Measurements from ENCODE around the gene C1orf105.

Gene C1orf105

DNA sequence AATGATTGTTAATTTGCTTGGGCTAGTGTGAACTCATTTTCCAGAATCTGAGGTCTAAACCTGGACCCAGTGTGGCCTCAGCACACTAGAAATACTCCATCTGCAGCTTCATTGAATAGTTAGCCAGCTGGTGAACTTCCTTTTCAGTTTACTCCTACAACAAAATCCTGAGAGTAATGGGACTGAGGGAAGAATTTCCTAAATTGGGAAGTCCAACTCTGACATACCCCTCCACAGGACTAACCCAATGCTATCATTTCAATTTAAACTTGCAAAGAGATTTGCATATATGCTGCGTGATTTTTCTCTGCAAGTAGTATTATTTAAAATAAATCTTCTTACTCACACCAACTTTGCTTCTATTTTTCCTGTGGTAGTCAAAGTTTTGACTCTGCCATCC is 51.2 kb downstream of the C1orf105 start:
- Mint-ChIP-seq H3K27me3 (ENCODE audit: low read depth) (peaks cover 9% of the 10 kb centered on the region), H3K27ac (no peak overlapping the region), H3K36me3 (ENCODE audit: low read depth) (no peaks in the 10 kb centered on the region), H3K9me3 (no peaks in the 10 kb centered on the region), H3K4me3 (no peak overlapping the region), H3K4me1 (ENCODE audit: low read depth) (no peaks in the 10 kb centered on the region)

GRCh38 chr1:172472495-172472894 is 52.0 kb downstream of the C1orf105 start:
- H3K27ac Mint-ChIP-seq, result no peak overlapping the region
- H3K4me1 Mint-ChIP-seq (ENCODE audit: low read depth), result no peaks in the 10 kb centered on the region
- H3K9me3 Mint-ChIP-seq, result no peaks in the 10 kb centered on the region

GRCh38 chr1:172473302-172473701 is 52.8 kb downstream of the C1orf105 start:
- H3K27me3 Mint-ChIP-seq (ENCODE audit: low read depth), result peaks cover 9% of the 10 kb centered on the region
- H3K36me3 Mint-ChIP-seq (ENCODE audit: low read depth), result no peaks in the 10 kb centered on the region
- no peak overlapping the region for H3K4me3 Mint-ChIP-seq
- H3K27ac Mint-ChIP-seq, result no peak overlapping the region
- H3K9me3 Mint-ChIP-seq, result no peaks in the 10 kb centered on the region
- no peaks in the 10 kb centered on the region for H3K4me1 Mint-ChIP-seq (ENCODE audit: low read depth)

More at GRCh38 chr1:172472495-172472894, 52.0 kb downstream of the C1orf105 start:
- Mint-ChIP-seq H3K27me3 (ENCODE audit: low read depth) (peaks cover 9% of the 10 kb centered on the region), H3K4me3 (no peak overlapping the region), H3K36me3 (ENCODE audit: low read depth) (no peaks in the 10 kb centered on the region)

DNA sequence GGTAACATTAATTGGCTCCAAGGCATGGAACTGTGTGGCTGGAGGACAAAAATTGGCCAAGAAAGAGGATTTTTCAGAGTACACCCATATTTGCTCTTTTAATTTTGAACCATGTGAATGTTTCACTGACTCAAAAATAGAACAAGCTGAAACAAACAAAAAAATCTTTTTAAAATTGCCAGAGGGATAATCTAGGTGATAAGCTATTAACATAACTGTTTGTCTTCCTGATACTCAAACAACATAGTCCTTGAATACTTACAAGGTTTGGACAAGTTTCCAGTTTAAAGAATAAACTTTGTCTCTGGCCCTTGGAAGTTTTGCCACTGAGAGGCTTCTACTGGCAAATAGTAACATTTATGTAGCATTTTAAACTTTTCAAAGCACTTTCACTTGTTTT is 53.4 kb downstream of the C1orf105 start:
- Mint-ChIP-seq H3K36me3 (ENCODE audit: low read depth) (no peaks in the 10 kb centered on the region), H3K4me1 (ENCODE audit: low read depth) (no peaks in the 10 kb centered on the region), H3K9me3 (no peaks in the 10 kb centered on the region), H3K4me3 (no peak overlapping the region), H3K27ac (no peak overlapping the region), H3K27me3 (ENCODE audit: low read depth) (peaks cover 9% of the 10 kb centered on the region)

GRCh38 chr1:172476218-172476811 is 55.8 kb downstream of the C1orf105 start:
- Mint-ChIP-seq H3K36me3 (ENCODE audit: low read depth) (no peaks in the 10 kb centered on the region), H3K4me1 (ENCODE audit: low read depth) (peaks cover 4% of the 10 kb centered on the region), H3K9me3 (no peaks in the 10 kb centered on the region), H3K4me3 (no peak overlapping the region), H3K27me3 (ENCODE audit: low read depth) (peaks cover 7% of the 10 kb centered on the region), H3K27ac (no peak overlapping the region)

DNA sequence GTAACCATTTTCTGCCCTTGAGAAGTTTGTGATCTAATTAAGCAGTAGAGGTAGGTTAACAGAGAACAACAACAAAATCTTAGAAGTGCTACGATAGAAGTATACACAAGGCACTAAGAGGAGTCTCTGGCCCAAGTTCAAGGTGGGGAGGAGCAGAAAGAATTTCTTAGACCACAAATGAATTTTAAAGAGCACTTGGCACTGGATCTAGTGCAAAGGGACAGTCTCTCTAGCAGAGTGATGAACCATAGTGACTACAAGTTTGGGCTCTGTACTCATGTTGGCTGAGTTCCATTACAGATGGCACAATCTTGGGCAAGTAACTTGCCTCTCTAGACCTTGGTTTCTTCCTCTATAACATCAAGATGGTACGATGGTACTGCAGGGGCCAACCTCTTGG is 56.7 kb downstream of the C1orf105 start:
- Mint-ChIP-seq H3K4me1 (ENCODE audit: low read depth) (peaks cover 4% of the 10 kb centered on the region), H3K27me3 (ENCODE audit: low read depth) (peaks cover 14% of the 10 kb centered on the region), H3K27ac (no peak overlapping the region), H3K9me3 (no peaks in the 10 kb centered on the region), H3K36me3 (ENCODE audit: low read depth) (no peaks in the 10 kb centered on the region), H3K4me3 (no peak overlapping the region)

- Mint-ChIP-seq H3K27me3 (ENCODE audit: low read depth) (peaks cover 16% of the 10 kb centered on the region), H3K27ac (no peak overlapping the region), H3K36me3 (ENCODE audit: low read depth) (no peaks in the 10 kb centered on the region), H3K4me1 (ENCODE audit: low read depth) (peaks cover 4% of the 10 kb centered on the region), H3K4me3 (no peak overlapping the region), H3K9me3 (no peaks in the 10 kb centered on the region)
These were observed 57.3 kb downstream of the C1orf105 start for GRCh38 chr1:172477741-172478140.

GRCh38 chr1:172478485-172478884 is 58.0 kb downstream of the C1orf105 start:
- H3K36me3 Mint-ChIP-seq (ENCODE audit: low read depth), result no peaks in the 10 kb centered on the region
- peaks cover 4% of the 10 kb centered on the region for H3K4me1 Mint-ChIP-seq (ENCODE audit: low read depth)
- H3K9me3 Mint-ChIP-seq, result no peaks in the 10 kb centered on the region
- H3K4me3 Mint-ChIP-seq, result no peak overlapping the region
- peaks cover 15% of the 10 kb centered on the region for H3K27me3 Mint-ChIP-seq (ENCODE audit: low read depth)
- no peak overlapping the region for H3K27ac Mint-ChIP-seq

- Mint-ChIP-seq H3K27me3 (ENCODE audit: low read depth) (peaks cover 18% of the 10 kb centered on the region), H3K4me3 (no peak overlapping the region), H3K4me1 (ENCODE audit: low read depth) (peaks cover 4% of the 10 kb centered on the region), H3K36me3 (ENCODE audit: low read depth) (no peaks in the 10 kb centered on the region), H3K27ac (no peak overlapping the region), H3K9me3 (no peaks in the 10 kb centered on the region)
These were observed 59.9 kb downstream of the C1orf105 start for GRCh38 chr1:172480431-172480830.

GRCh38 chr1:172482044-172482443 is 61.6 kb downstream of the C1orf105 start:
- H3K36me3 Mint-ChIP-seq (ENCODE audit: low read depth), result no peaks in the 10 kb centered on the region
- H3K9me3 Mint-ChIP-seq, result no peaks in the 10 kb centered on the region
- H3K27me3 Mint-ChIP-seq (ENCODE audit: low read depth), result peaks cover 24% of the 10 kb centered on the region
- H3K27ac Mint-ChIP-seq, result no peak overlapping the region
- peaks cover 4% of the 10 kb centered on the region for H3K4me1 Mint-ChIP-seq (ENCODE audit: low read depth)
- H3K4me3 Mint-ChIP-seq, result no peak overlapping the region

GRCh38 chr1:172483448-172483847 is 63.0 kb downstream of the C1orf105 start:
- Mint-ChIP-seq H3K4me3 (no peak overlapping the region), H3K9me3 (no peaks in the 10 kb centered on the region), H3K36me3 (ENCODE audit: low read depth) (no peaks in the 10 kb centered on the region), H3K27ac (no peak overlapping the region), H3K4me1 (ENCODE audit: low read depth) (peaks cover 11% of the 10 kb centered on the region), H3K27me3 (ENCODE audit: low read depth) (peaks cover 36% of the 10 kb centered on the region)

DNA sequence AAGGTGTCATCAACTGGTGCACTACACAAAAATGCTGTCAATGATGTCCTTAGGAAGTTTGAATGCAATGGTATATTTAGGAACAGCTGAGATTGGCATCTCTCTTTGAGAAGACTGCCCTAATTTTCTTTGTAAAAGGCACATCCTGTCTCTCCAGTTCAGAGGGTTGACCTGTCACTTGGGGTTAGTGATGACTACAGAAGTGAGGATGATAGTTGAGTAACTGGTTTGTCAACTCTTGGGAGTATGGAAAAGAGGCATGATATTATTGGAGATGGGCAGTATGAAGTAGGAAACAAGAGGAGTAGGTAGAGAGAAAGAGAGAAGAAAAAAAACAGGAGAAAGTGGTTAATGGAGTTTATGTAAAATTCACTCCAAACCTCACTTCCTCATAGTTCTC is 63.8 kb downstream of the C1orf105 start:
- no peaks in the 10 kb centered on the region for H3K36me3 Mint-ChIP-seq (ENCODE audit: low read depth)
- H3K9me3 Mint-ChIP-seq, result no peaks in the 10 kb centered on the region
- peaks cover 11% of the 10 kb centered on the region for H3K4me1 Mint-ChIP-seq (ENCODE audit: low read depth)
- no peak overlapping the region for H3K4me3 Mint-ChIP-seq
- H3K27me3 Mint-ChIP-seq (ENCODE audit: low read depth), result peaks cover 42% of the 10 kb centered on the region
- H3K27ac Mint-ChIP-seq, result no peak overlapping the region

DNA sequence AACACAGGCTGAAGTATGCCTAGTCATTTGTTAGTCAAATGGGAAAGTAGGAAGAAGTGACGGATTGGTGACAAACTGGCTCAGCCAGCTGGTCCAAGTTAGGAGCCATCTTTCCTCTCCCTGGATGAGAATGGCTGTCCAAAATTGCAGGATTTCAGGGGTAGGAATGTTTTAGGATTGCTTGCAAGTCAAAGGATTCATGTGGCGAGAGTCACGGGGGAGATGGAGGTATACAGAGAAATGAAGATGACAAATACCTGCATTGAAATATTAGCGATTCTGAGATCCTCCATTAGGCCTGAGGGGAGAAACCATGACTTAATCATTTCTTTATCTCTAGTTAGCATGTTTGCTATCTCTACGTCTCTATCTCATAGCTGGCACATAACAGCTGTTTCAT is 65.1 kb downstream of the C1orf105 start:
- peaks cover 51% of the 10 kb centered on the region for H3K27me3 Mint-ChIP-seq (ENCODE audit: low read depth)
- no peaks in the 10 kb centered on the region for H3K36me3 Mint-ChIP-seq (ENCODE audit: low read depth)
- H3K9me3 Mint-ChIP-seq, result no peaks in the 10 kb centered on the region
- H3K27ac Mint-ChIP-seq, result no peak overlapping the region
- H3K4me3 Mint-ChIP-seq, result no peak overlapping the region
- H3K4me1 Mint-ChIP-seq (ENCODE audit: low read depth), result peaks cover 7% of the 10 kb centered on the region

DNA sequence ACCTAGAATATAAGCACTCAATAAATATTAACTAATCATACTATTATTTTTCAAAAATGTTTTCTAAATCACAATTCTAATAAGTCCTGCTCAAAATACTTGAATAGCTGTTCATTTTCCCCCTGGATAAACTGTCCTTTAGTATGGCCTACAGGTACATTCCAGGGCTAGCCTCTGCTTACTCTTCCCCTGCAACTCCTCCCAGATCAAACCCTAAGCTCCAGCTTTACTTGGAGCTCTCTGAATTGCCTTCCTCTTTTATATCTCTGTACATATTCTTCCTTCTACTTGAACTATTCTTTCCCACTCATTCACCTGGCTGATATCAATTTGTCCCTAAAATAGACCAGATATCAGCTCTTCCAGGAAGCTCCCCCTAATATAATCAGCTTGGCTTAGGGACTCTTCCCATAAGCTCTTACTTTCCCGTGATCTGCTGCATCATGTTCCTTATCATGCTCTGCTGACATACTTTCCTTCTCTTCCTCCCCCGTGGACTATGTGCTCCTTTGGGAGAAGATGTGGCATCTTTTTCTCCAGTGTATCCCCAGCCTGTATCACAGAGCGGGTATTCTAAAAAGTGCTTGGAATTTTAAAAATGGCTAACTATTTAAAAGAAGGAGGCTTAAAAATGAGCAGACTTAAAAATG is 66.4 kb downstream of the C1orf105 start:
- peaks cover 52% of the 10 kb centered on the region for H3K27me3 Mint-ChIP-seq (ENCODE audit: low read depth)
- H3K36me3 Mint-ChIP-seq (ENCODE audit: low read depth), result no peaks in the 10 kb centered on the region
- peaks cover 7% of the 10 kb centered on the region for H3K4me1 Mint-ChIP-seq (ENCODE audit: low read depth)
- no peak overlapping the region for H3K27ac Mint-ChIP-seq
- H3K4me3 Mint-ChIP-seq, result no peak overlapping the region
- no peaks in the 10 kb centered on the region for H3K9me3 Mint-ChIP-seq

DNA sequence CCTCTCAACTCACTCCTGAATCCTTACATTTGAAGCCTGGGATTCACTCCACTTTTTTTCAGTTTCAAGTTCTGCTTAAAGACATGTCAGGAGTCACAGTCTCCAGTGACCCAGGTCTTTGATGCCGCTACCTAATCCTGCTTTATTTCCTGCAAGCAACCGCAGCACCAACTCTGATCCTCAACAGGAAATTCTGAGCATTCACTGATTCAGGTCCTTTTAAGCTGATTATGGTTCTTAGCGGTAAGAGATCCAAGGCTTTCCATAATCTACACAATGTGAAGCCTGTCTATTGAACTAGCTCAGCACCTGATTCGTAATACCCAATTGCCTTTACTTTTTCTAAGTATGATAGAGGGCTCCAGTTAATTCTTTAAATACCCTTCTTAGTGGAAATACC is 67.1 kb downstream of the C1orf105 start:
- H3K9me3 Mint-ChIP-seq, result no peaks in the 10 kb centered on the region
- H3K27ac Mint-ChIP-seq, result no peak overlapping the region
- peaks cover 7% of the 10 kb centered on the region for H3K4me1 Mint-ChIP-seq (ENCODE audit: low read depth)
- no peak overlapping the region for H3K4me3 Mint-ChIP-seq
- no peaks in the 10 kb centered on the region for H3K36me3 Mint-ChIP-seq (ENCODE audit: low read depth)
- H3K27me3 Mint-ChIP-seq (ENCODE audit: low read depth), result peaks cover 57% of the 10 kb centered on the region
